HFFc6 (cell line): Measurements from ENCODE around the gene RAB10. TPM values are rescaled to one million over a fixed set of nuclear protein-coding genes. Genes with fewer than 3 reads are reported as not detected.
"Not testable (repeated sequence)": the region's sequence is repeated elsewhere in the genome, so short reads cannot be mapped to it uniquely, and the experiment has no call there.

Experiments
- DNase-seq: peaks from one replicate; pipeline ENCODE4 v3.0.0-alpha.2; 2018
- H3K27ac Mint-ChIP-seq: 2 replicates; pipeline ENCODE4 v1.8.0; 2020; ENCODE audit warnings: mild to moderate bottlenecking, mixed read lengths
- H3K27me3 Mint-ChIP-seq: 2 replicates; pipeline ENCODE4 v1.8.0; 2021; ENCODE audit warnings: mild to moderate bottlenecking, moderate library complexity, mixed read lengths; ENCODE audit not compliant: insufficient read depth
- H3K36me3 Mint-ChIP-seq: 2 replicates; pipeline ENCODE4 v1.8.0; 2021; ENCODE audit warnings: low read depth, mixed read lengths
- H3K4me1 Mint-ChIP-seq: 2 replicates; pipeline ENCODE4 v1.8.0; 2020; ENCODE audit warnings: low read depth, mixed read lengths
- H3K4me3 Mint-ChIP-seq: 2 replicates; pipeline ENCODE4 v1.8.0; 2020; ENCODE audit warnings: mild to moderate bottlenecking, moderate library complexity, mixed read lengths
- H3K9me3 Mint-ChIP-seq: 2 replicates; pipeline ENCODE4 v1.8.0; 2020; ENCODE audit warnings: mild to moderate bottlenecking, mixed read lengths
- CTCF ChIP-seq: fragments of 200-600 bp; sonication (generic); IDR thresholded peaks from 2 replicates; pipeline ENCODE4 v1.5.0; 2021; ENCODE audit warnings: antibody characterized with exemption, mild to moderate bottlenecking
- total RNA-seq, 6 experiments: library from RNA; stranded (reverse); fragmentation: NEBNext Ultra II Directional; extraction: Animal tissue kit (Norgen Biotek cat#: 25700); gene quantifications; 2 replicates in 1 of 6; 3 replicates in 5 of 6; pipeline ENCODE4 v1.2.3, GENCODE V29; 2021

The RAB10 gene
- total RNA-seq, 6 experiments from 2014 or later: 133 to 144 (median 136) TPM

- no peak overlapping the region for H3K4me3 Mint-ChIP-seq
- H3K9me3 Mint-ChIP-seq: no peaks in the 10 kb centered on the region
- H3K4me1 Mint-ChIP-seq: peaks cover 31% of the 10 kb centered on the region
- no peak for TF ChIP-seq CTCF
- peaks cover 2% of the 10 kb centered on the region; the same call in 1 of the 2 replicates for H3K27me3 Mint-ChIP-seq
- H3K36me3 Mint-ChIP-seq: no peaks in the 10 kb centered on the region
- peak overlapping the region; percentile 77 for H3K27ac Mint-ChIP-seq
- no peak for DNase-seq
Observed at GRCh38 chr2:26017464-26018183, 16.3 kb upstream of the RAB10 start.

- DNase-seq: peak; percentile 91
- H3K27me3 Mint-ChIP-seq: peaks cover 2% of the 10 kb centered on the region; the same call in 1 of the 2 replicates
- no peak overlapping the region for H3K4me3 Mint-ChIP-seq
- no peak for TF ChIP-seq CTCF
- H3K9me3 Mint-ChIP-seq: no peaks in the 10 kb centered on the region
- H3K36me3 Mint-ChIP-seq: no peaks in the 10 kb centered on the region
- H3K27ac Mint-ChIP-seq: peak overlapping the region; percentile 77
- peaks cover 24% of the 10 kb centered on the region for H3K4me1 Mint-ChIP-seq
Observed at GRCh38 chr2:26018184-26019055, 15.5 kb upstream of the RAB10 start.

GRCh38 chr2:26020231-26020640 lies 13.6 kb upstream of the RAB10 start:
- Mint-ChIP-seq H3K9me3 (no peaks in the 10 kb centered on the region), H3K36me3 (no peaks in the 10 kb centered on the region), H3K4me1 (peaks cover 20% of the 10 kb centered on the region), H3K27ac (no peak overlapping the region), H3K4me3 (no peak overlapping the region), H3K27me3 (peaks cover 4% of the 10 kb centered on the region)
- no peak for TF ChIP-seq CTCF
- DNase-seq: no peak

GRCh38 chr2:26024260-26024659 lies 9.6 kb upstream of the RAB10 start:
- peaks cover 5% of the 10 kb centered on the region for H3K27me3 Mint-ChIP-seq
- no peak overlapping the region for H3K27ac Mint-ChIP-seq
- no peaks in the 10 kb centered on the region for H3K9me3 Mint-ChIP-seq
- H3K36me3 Mint-ChIP-seq: no peaks in the 10 kb centered on the region
- TF ChIP-seq CTCF: no peak
- no peak for DNase-seq
- H3K4me3 Mint-ChIP-seq: no peak overlapping the region
- no peaks in the 10 kb centered on the region for H3K4me1 Mint-ChIP-seq

GRCh38 chr2:26025509-26025908 lies 8.4 kb upstream of the RAB10 start:
- H3K27me3 Mint-ChIP-seq: peaks cover 5% of the 10 kb centered on the region
- H3K36me3 Mint-ChIP-seq: no peaks in the 10 kb centered on the region
- no peak overlapping the region for H3K27ac Mint-ChIP-seq
- TF ChIP-seq CTCF: peak; percentile 19; the same call in 1 of the 2 replicates
- no peaks in the 10 kb centered on the region for H3K9me3 Mint-ChIP-seq
- no peaks in the 10 kb centered on the region for H3K4me1 Mint-ChIP-seq
- no peak overlapping the region for H3K4me3 Mint-ChIP-seq
- peak; percentile 18 for DNase-seq

GRCh38 chr2:26028083-26028482 lies 5.8 kb upstream of the RAB10 start:
- not testable (repeated sequence) for H3K36me3 Mint-ChIP-seq, H3K27ac Mint-ChIP-seq, H3K27me3 Mint-ChIP-seq, H3K4me3 Mint-ChIP-seq, H3K9me3 Mint-ChIP-seq, DNase-seq
- H3K4me1 Mint-ChIP-seq: peaks cover 10% of the 10 kb centered on the region

GRCh38 chr2:26032586-26033269 lies 1.2 kb upstream of the RAB10 start:
- peak overlapping the region; percentile 97 for H3K27ac Mint-ChIP-seq

More at GRCh38 chr2:26032586-26033269, 1.2 kb upstream of the RAB10 start:
- peaks cover 17% of the 10 kb centered on the region for H3K4me1 Mint-ChIP-seq
- H3K4me3 Mint-ChIP-seq: peak overlapping the region; percentile 95
- H3K36me3 Mint-ChIP-seq: peaks cover 17% of the 10 kb centered on the region
- not testable (repeated sequence) for H3K9me3 Mint-ChIP-seq, H3K27me3 Mint-ChIP-seq
- DNase-seq: peak; percentile 35
